Keratinocyte (primary cell): Measurements from ENCODE around the gene OR2T10.

Source experiments
- CTCF ChIP-seq, 3 experiments: IDR thresholded peaks in 1 of 3; conservative IDR thresholded peaks in 1 of 3; optimal IDR thresholded peaks in 1 of 3; 2 replicates in 2 of 3; 3 replicates in 1 of 3; pipeline versions ENCODE3 to v1.5.1; 2011; ENCODE audit warnings: low read length in 3 of 3, mild to moderate bottlenecking in 3 of 3, moderate library complexity in 2 of 3, control low read depth in 1 of 3, inconsistent platforms in 1 of 3; ENCODE audit not compliant: insufficient read depth in 2 of 3; ENCODE audit errors: extremely low read depth in 1 of 3
- EZH2 ChIP-seq: IDR thresholded peaks from one replicate; pipeline ENCODE4 v1.6.1; 2012; ENCODE audit warnings: inconsistent platforms, mild to moderate bottlenecking, low read length, moderate library complexity

DNA sequence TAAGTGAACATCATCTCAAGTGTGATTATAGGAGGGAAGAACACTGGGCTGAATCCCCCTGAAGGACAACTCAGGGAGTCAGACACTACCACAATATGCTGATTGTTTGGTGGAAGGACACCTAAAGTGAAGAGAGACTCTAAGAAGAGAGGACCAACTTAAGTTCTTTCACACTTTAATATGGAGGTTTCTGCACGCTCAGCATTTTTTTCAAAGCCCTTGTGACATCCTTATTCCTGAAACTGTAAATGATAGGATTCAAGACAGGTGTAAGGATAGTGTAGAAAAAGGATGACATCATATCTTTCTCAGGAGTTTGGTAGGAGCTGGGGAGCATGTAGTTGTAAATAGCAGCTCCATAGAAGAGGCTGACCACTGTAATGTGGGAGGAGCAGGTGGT lies 4.8 kb downstream of the OR2T10 start:
- TF ChIP-seq CTCF (optimal IDR thresholded peaks at IDR 0.05 in 1 of 3, IDR thresholded peaks at IDR 0.05 in 1 of 3, conservative IDR thresholded peaks at IDR 0.05 in 1 of 3; ENCODE audit: extremely low read depth in 1 of 3, insufficient read depth in 2 of 3, low read length in 3 of 3) (no peak), EZH2 (no peak)
